ENCODE results near the gene RIOK1. TPM values are rescaled to one million over a fixed set of nuclear protein-coding genes. Genes with fewer than 3 reads are reported as not detected.
"Not testable (repeated sequence)": the region's sequence is repeated elsewhere in the genome, so short reads cannot be mapped to it uniquely, and the experiment has no call there.

RIOK1 gene
- total and polyA plus RNA-seq, 9 donors, result 11.2 to 33.2 (median 18.3) TPM

- H3K4me1 ChIP-seq (ENCODE audit: insufficient read depth), result no peaks in the 10 kb centered on the region
- no peaks in the 10 kb centered on the region for H3K9me3 ChIP-seq
- no peaks in the 10 kb centered on the region for H3K27me3 ChIP-seq
- intact Hi-C loops (cut with DNase I), result no loop called here
- no peaks in the 10 kb centered on the region for H3K36me3 ChIP-seq
- 89 to 92% (median 91%) methylated on average over 29 of the region's 29 CpGs for WGBS, 3 donors
- no peak for DNase-seq
- no peak overlapping the region for H3K27ac ChIP-seq
- no peak for TF ChIP-seq EP300 (IDR thresholded peaks at IDR 0.05)
- no peak for TF ChIP-seq POLR2A (IDR thresholded peaks at IDR 0.05)
- TF ChIP-seq CTCF (IDR thresholded peaks at IDR 0.05), result no peak
- H3K4me3 ChIP-seq, result no peak overlapping the region
Measured at GRCh38 chr6:7343546-7344475, 45.8 kb upstream of the RIOK1 start.

GRCh38 chr6:7344773-7345450 is 44.7 kb upstream of the RIOK1 start:
- H3K36me3 ChIP-seq; H3K4me3 ChIP-seq; H3K4me1 ChIP-seq (ENCODE audit: insufficient read depth); H3K9me3 ChIP-seq; H3K27me3 ChIP-seq; DNase-seq; H3K27ac ChIP-seq; intact Hi-C loops (cut with DNase I): not testable (repeated sequence)
- whole genome bisulfite sequencing, 3 donors, result 72 to 91% (median 90%) methylated on average over 10 of the region's 10 CpGs

- H3K4me1 ChIP-seq (ENCODE audit: insufficient read depth); H3K27me3 ChIP-seq; H3K9me3 ChIP-seq; H3K36me3 ChIP-seq; intact Hi-C loops (cut with DNase I); DNase-seq; H3K4me3 ChIP-seq; H3K27ac ChIP-seq: not testable (repeated sequence)
- WGBS, 3 donors, result 46 to 72% (median 48%) methylated on average over 2 of the region's 2 CpGs
Measured at GRCh38 chr6:7347551-7347997, 42.0 kb upstream of the RIOK1 start.

- 72 to 76% (median 73%) methylated on average over 1 of the region's 1 CpG for WGBS, 3 donors
Measured at GRCh38 chr6:7350591-7350990, 39.0 kb upstream of the RIOK1 start.

GRCh38 chr6:7351916-7352315 is 37.7 kb upstream of the RIOK1 start:
- H3K9me3 ChIP-seq; intact Hi-C loops (cut with DNase I); H3K27me3 ChIP-seq; H3K4me1 ChIP-seq (ENCODE audit: insufficient read depth); H3K27ac ChIP-seq; H3K4me3 ChIP-seq; DNase-seq; H3K36me3 ChIP-seq: not testable (repeated sequence)
- WGBS, 3 donors, result 62 to 72% (median 63%) methylated on average over 3 of the region's 3 CpGs

More at GRCh38 chr6:7350591-7350990, 39.0 kb upstream of the RIOK1 start:
- H3K27me3 ChIP-seq; H3K36me3 ChIP-seq; DNase-seq; H3K27ac ChIP-seq; H3K4me1 ChIP-seq (ENCODE audit: insufficient read depth); H3K4me3 ChIP-seq; H3K9me3 ChIP-seq; intact Hi-C loops (cut with DNase I): not testable (repeated sequence)

- no peak overlapping the region for H3K4me3 ChIP-seq
- H3K4me1 ChIP-seq (ENCODE audit: insufficient read depth), result no peaks in the 10 kb centered on the region
- H3K9me3 ChIP-seq, result no peaks in the 10 kb centered on the region
- intact Hi-C loops (cut with DNase I), result no loop called here
- TF ChIP-seq POLR2A (IDR thresholded peaks at IDR 0.05), result no peak
- H3K27ac ChIP-seq, result no peak overlapping the region
- no peak for DNase-seq
- no peaks in the 10 kb centered on the region for H3K27me3 ChIP-seq
- no peaks in the 10 kb centered on the region for H3K36me3 ChIP-seq
- 80 to 83% (median 81%) methylated on average over 7 of the region's 7 CpGs for WGBS, 3 donors
Measured at GRCh38 chr6:7367408-7367807, 22.2 kb upstream of the RIOK1 start.

- no peak for TF ChIP-seq POLR2A (IDR thresholded peaks at IDR 0.05)
- TF ChIP-seq CTCF (IDR thresholded peaks at IDR 0.05), result no peak
- TF ChIP-seq EP300 (IDR thresholded peaks at IDR 0.05), result no peak
- 40 to 52% (median 48%) methylated on average over 3 of the region's 3 CpGs for WGBS, 3 donors
- no peak overlapping the region for H3K4me3 ChIP-seq
- no peaks in the 10 kb centered on the region for H3K9me3 ChIP-seq
- no peak overlapping the region for H3K27ac ChIP-seq
- intact Hi-C loops (cut with DNase I), result no loop called here
- no peaks in the 10 kb centered on the region for H3K36me3 ChIP-seq
- no peaks in the 10 kb centered on the region for H3K4me1 ChIP-seq (ENCODE audit: insufficient read depth)
- H3K27me3 ChIP-seq, result no peaks in the 10 kb centered on the region
- no peak for DNase-seq
Measured at GRCh38 chr6:7373739-7374138, 15.9 kb upstream of the RIOK1 start.

Measured in ovary (tissue), 9 donors.